Fibroblast of the aortic adventitia (primary cell): ENCODE data around the gene HECW1. TPM values are rescaled to one million over a fixed set of nuclear protein-coding genes. Genes with fewer than 3 reads are reported as not detected.
"Not testable (repeated sequence)": the region's sequence is repeated elsewhere in the genome, so short reads cannot be mapped to it uniquely, and the experiment has no call there.

ENCODE experiments used
- DNase-seq: peaks from one replicate; pipeline ENCODE4 v3.0.0-alpha.2; 2010; ENCODE audit warnings: low read depth
- H3K4me3 ChIP-seq: 2 replicates; pipeline ENCODE4 v1.5.1; 2011; ENCODE audit warnings: low read depth, mild to moderate bottlenecking, control low read depth, low read length, moderate library complexity
- total RNA-seq: library from RNA; depleted of rRNA; stranded (reverse); fragments of >200 nt; gene quantifications from 2 replicates; pipeline ENCODE4 v1.2.3, GENCODE V29; 2012; ENCODE audit warnings: low replicate concordance
- TF ChIP-seq, protein P1 (sequence below): IDR thresholded peaks from 2 replicates; pipeline ENCODE4 v1.5.1; 2011; ENCODE audit warnings: mild to moderate bottlenecking, low read length, control low read depth, inconsistent platforms; ENCODE audit not compliant: insufficient read depth

HECW1 gene
- total RNA-seq, 1 donor, result 3.6 TPM

DNA sequence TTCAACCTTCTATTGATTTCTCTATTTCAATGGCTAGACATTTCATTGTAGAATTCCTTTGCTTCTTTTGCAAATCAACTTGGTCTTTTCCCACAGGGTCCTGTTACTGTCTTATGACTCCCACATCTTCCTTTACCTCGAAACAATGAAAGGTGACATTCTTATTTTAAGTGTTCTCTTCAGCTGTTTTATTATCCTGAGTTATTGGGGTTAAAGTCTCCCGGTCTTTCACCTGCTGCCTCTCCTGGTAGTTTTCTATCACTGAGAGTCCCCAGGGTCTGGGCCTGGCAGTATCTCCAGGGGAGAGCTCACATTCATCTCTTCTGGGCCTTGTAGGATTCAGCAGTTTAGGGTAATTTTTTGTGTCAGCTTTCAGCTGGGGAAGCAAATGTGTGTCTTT, 95.8 kb downstream of the HECW1 start:
- TF ChIP-seq, protein P1, sequence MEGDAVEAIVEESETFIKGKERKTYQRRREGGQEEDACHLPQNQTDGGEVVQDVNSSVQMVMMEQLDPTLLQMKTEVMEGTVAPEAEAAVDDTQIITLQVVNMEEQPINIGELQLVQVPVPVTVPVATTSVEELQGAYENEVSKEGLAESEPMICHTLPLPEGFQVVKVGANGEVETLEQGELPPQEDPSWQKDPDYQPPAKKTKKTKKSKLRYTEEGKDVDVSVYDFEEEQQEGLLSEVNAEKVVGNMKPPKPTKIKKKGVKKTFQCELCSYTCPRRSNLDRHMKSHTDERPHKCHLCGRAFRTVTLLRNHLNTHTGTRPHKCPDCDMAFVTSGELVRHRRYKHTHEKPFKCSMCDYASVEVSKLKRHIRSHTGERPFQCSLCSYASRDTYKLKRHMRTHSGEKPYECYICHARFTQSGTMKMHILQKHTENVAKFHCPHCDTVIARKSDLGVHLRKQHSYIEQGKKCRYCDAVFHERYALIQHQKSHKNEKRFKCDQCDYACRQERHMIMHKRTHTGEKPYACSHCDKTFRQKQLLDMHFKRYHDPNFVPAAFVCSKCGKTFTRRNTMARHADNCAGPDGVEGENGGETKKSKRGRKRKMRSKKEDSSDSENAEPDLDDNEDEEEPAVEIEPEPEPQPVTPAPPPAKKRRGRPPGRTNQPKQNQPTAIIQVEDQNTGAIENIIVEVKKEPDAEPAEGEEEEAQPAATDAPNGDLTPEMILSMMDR, result no peak
- no peak for DNase-seq
- no peak overlapping the region for H3K4me3 ChIP-seq

DNA sequence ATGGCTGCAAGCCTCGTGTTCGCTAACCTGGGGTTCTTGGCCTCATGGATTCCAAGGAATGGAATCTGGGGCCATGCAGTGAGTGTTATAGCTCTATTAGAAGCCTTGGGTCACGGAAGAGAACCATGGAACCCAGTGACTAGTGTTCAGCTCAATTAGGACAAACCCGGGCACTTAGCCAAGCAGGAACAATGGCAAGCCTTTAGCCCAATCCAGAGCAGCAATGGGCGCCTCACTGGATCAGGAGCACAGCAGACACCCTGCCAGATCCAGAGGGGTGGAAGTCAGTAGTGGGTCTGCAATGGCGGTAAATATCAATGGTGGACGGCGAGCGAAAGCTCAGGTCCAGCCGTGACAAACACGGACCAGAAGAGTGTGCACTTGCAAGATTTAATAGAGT, 98.1 kb downstream of the HECW1 start:
- not testable (repeated sequence) for H3K4me3 ChIP-seq, DNase-seq

DNA sequence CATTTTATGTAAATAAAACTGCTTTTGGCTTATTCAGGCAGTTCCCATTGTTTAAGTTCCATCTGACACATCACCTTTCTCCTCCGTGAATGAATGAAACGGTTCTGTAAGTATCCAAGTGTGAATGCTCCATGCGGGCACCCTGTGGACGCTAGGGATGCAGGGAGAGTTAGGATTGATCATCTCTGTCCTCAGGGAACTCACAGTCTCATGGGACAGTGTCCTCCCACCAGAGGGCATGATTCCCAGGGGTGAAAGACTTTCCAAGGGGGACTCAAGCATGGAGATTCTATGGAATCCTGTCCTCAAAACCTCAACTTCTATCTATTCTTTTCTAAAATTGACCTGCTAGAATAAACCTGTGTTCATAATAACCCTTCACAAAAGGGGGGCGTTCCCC, 98.8 kb downstream of the HECW1 start:
- no peak for DNase-seq
- TF ChIP-seq, protein P1, result no peak
- no peak overlapping the region for H3K4me3 ChIP-seq

DNA sequence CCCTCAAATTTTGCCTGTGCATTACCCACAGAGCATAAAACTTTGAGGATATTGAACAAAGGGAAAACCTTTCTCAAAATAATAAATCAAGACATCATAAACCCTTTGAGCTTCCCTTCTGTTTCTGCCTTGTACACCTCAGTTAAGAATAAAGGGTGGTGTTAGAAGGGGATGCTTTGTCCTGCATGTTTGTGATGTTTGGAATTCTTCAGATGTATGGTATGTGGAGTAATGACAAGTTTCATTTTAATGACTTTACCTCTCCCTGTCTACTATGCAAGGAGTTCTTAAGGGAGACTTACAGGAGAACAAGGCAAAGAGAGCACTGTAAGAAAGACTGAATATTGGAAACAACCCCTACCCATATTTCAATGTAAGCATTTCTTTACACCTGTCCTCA, 99.2 kb downstream of the HECW1 start:
- TF ChIP-seq, protein P1, result no peak
- DNase-seq, result no peak

DNA sequence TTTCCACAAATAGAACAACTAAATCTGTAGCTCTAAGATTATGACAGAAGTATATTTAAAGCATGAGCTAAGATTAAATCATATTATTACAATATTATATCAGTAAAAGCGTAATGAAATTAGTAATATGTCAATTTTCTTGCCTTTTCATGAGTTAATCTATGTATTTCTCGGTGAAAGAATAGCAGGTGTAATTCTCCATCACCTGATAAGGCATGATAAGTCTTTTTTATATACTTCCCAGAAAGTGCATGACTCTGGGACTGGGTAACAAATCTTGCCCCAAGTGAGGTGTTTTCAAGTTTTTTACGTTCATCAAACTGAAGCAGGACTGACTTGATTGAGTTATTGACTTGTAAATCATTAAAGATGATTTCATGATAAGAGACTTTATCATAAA, 100.5 kb downstream of the HECW1 start:
- H3K4me3 ChIP-seq, result no peak overlapping the region
- DNase-seq, result no peak
- TF ChIP-seq, protein P1, result no peak

More for the DNA sequence above, 99.2 kb downstream of the HECW1 start:
- no peak overlapping the region for H3K4me3 ChIP-seq

DNA sequence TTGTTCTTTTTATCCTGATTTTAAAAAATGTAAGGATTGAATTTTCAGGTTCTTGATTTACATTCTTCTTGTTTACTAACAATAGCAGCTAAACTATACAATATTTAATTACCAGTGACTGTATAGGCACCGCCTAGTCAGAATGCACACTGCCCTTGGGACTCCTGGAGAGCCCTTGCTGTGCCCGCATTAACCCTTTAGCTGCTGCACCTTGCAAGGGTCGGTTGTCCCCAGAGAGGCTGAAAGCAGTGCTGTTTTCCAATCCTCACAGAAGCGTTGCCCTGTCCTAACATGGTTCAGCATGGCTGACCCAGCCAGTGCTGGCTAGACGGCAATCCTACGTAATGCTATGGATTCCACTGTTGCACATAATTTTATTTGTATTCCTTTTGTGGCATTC, 102.6 kb downstream of the HECW1 start:
- DNase-seq, result no peak
- TF ChIP-seq, protein P1, result no peak

DNA sequence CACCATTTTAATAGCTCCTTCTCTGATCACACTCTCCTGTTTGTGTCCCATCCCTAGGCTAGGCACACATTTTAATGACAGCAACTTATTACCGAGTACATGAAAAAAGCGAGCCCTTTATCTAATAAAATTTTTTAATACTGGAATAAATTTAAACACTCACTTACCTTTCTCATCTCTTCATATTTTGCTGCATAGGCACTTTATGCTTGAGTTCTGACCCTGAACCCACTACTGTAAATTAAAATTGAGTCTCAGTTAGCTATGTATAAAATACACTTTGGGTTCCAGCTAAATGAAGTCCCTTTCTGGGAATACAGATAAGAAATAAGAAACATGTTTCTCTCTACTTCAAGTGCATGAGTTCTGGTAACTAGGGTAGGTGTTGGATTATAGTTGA, 104.6 kb downstream of the HECW1 start:
- H3K4me3 ChIP-seq, result no peak overlapping the region
- no peak for DNase-seq
- TF ChIP-seq, protein P1, result no peak

More for the DNA sequence above, 102.6 kb downstream of the HECW1 start:
- no peak overlapping the region for H3K4me3 ChIP-seq

DNA sequence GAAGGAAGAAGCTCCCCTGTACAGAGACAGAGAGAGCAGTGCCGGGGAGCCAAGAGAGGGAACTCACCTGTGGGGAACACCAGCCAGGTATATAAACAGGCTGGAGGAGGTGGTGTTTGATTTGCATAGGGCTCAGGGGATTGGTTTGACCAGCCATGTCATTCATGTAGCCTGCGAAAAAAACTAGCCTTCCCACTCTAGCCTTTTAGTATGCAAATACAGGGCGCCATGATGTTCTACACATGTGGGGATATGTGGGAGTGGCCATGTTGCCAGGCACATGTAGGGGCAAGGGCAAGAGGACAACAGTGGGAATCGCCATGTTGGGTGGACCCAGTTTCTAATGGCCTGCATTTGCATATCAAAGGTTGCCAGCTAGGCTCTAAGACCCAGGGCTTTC, 106.5 kb downstream of the HECW1 start:
- H3K4me3 ChIP-seq, DNase-seq: not testable (repeated sequence)
